K562 (cell line): ENCODE measurements around the gene RFX3. TPM values are rescaled to one million over a fixed set of nuclear protein-coding genes. Genes with fewer than 3 reads are reported as not detected.

Experiments used
- ATAC-seq: fragments of 200-7000 bp; cut with Tn5 transposase; 3 replicates; pipeline ENCODE4 v1.9.1; 2020; ENCODE audit warnings: moderate library complexity
- BruUV-seq: library from RNA; stranded (reverse); fragments of 400-500 nt; replicated peaks from 2 replicates; lab custom pipeline; 2021; lab: Mats Ljungman, UMichigan
- CTCF ChIA-PET: fragments of 300-600 bp; formaldehyde crosslinking; extraction: SDS; loops from one replicate; lab custom pipeline; 2021; ENCODE audit warnings: low intra/inter-chr PET ratio; lab: Yijun Ruan, JAX
- POLR2A ChIA-PET: fragments of 300-600, 350-650 bp; sonication (Branson Sonifier 250); formaldehyde crosslinking; extraction: SDS; loops from one replicate; lab custom pipeline; 2021; ENCODE audit warnings: antibody characterized with exemption, inconsistent platforms; lab: Yijun Ruan, JAX
- DNase-seq, 4 experiments: peaks; one replicate each; pipeline versions ENCODE4 v3.0.0 to v3.0.0-alpha.2; 2011 to 2018; ENCODE audit warnings: low spot score in 3 of 4, mixed read lengths in 3 of 4; ENCODE audit errors: extremely low read depth in 1 of 4
- FAIRE-seq: peaks from 2 replicates; lab custom pipeline; 2011; peaks lifted over from hg19 to GRCh38; lab: Jason Lieb, UNC
- H2AFZ ChIP-seq: 2 replicates; pipeline ENCODE4 v1.6.0; 2011; ENCODE audit warnings: low read depth, low read length, control low read depth, inconsistent platforms
- H3K27ac ChIP-seq: fragments of 200-600 bp; 3 replicates; pipeline ENCODE4 v1.8.0; 2011; ENCODE audit warnings: low read depth, mild to moderate bottlenecking, control low read depth, inconsistent platforms, low read length, moderate library complexity, mixed read lengths; ENCODE audit errors: extremely low read depth
- H3K27me3 ChIP-seq, 2 experiments: fragments of 300-600 bp in 1 of 2; 2 replicates in 1 of 2; 3 replicates in 1 of 2; pipeline versions ENCODE4 v1.6.0 to v1.8.0; 2011; ENCODE audit warnings: inconsistent platforms in 2 of 2, low read length in 2 of 2, mild to moderate bottlenecking in 1 of 2, mixed read lengths in 1 of 2, moderate library complexity in 1 of 2; ENCODE audit not compliant: control insufficient read depth in 2 of 2, insufficient read depth in 2 of 2
- H3K36me3 ChIP-seq: fragments of 300-600 bp; 3 replicates; pipeline ENCODE4 v1.8.0; 2011; ENCODE audit warnings: mild to moderate bottlenecking, low read length, inconsistent platforms; ENCODE audit not compliant: control insufficient read depth, insufficient read depth
- H3K4me1 ChIP-seq, 2 experiments: fragments of 200-600 bp in 1 of 2; replicated peaks in 1 of 2; 2 replicates in 1 of 2; 3 replicates in 1 of 2; pipeline versions ENCODE4 v1.5.1 to v1.8.0; 2011; ENCODE audit warnings: inconsistent platforms in 2 of 2, low read length in 2 of 2, mild to moderate bottlenecking in 1 of 2, mixed read lengths in 1 of 2, moderate library complexity in 1 of 2; ENCODE audit not compliant: control insufficient read depth in 2 of 2, insufficient read depth in 2 of 2
- H3K4me2 ChIP-seq: 2 replicates; pipeline ENCODE4 v1.6.1; 2011; ENCODE audit warnings: low read length, control low read depth, inconsistent platforms, mixed read lengths; ENCODE audit not compliant: insufficient read depth
- H3K4me3 ChIP-seq: fragments of 200-600 bp; sonication (generic), shearing (Covaris generic); 2 replicates; pipeline ENCODE4 v1.5.1; 2016; ENCODE audit warnings: control low read depth, inconsistent platforms
- H3K79me2 ChIP-seq: fragments of 200-600 bp; 3 replicates; pipeline ENCODE4 v1.8.0; 2011; ENCODE audit warnings: low read length, inconsistent platforms; ENCODE audit not compliant: control insufficient read depth, insufficient read depth
- H3K9ac ChIP-seq, 2 experiments: 2 replicates each; pipeline versions ENCODE4 v1.6.0 to v1.6.1; 2011; ENCODE audit warnings: low read depth in 2 of 2, low read length in 2 of 2, control low read depth in 1 of 2, inconsistent platforms in 1 of 2, mild to moderate bottlenecking in 1 of 2, mixed read lengths in 1 of 2; ENCODE audit not compliant: insufficient read depth in 1 of 2
- H3K9me1 ChIP-seq: one replicate; pipeline ENCODE4 v1.6.0; 2011; ENCODE audit warnings: inconsistent platforms, mild to moderate bottlenecking, low read length, moderate library complexity; ENCODE audit not compliant: control insufficient read depth, insufficient read depth
- H3K9me3 ChIP-seq: replicated peaks from 2 replicates; pipeline ENCODE4 v1.5.1; 2011; ENCODE audit warnings: low read depth, low read length, inconsistent platforms; ENCODE audit not compliant: control insufficient read depth, insufficient read depth
- H4K20me1 ChIP-seq: replicated peaks from 2 replicates; pipeline ENCODE4 v1.6.1; 2011; ENCODE audit warnings: low read length, inconsistent platforms, mixed read lengths; ENCODE audit not compliant: control insufficient read depth, insufficient read depth
- CREBBP ChIP-seq: IDR thresholded peaks from one replicate; pipeline ENCODE4 v1.6.1; 2012; ENCODE audit warnings: low read depth, mild to moderate bottlenecking, control low read depth, inconsistent platforms, low read length
- ETV5 ChIP-seq: sonication (generic); formaldehyde crosslinking; IDR thresholded peaks from 2 replicates; pipeline ENCODE4 v1.4.0; 2020; ENCODE audit warnings: low read depth, mild to moderate bottlenecking, missing genetic modification reagents
- ILK ChIP-seq: fragments of 450-650 bp; IDR thresholded peaks from 2 replicates; pipeline ENCODE4 v1.6.1; 2016; ENCODE audit warnings: missing genetic modification characterization, low read depth, mild to moderate bottlenecking, missing compliant biosample characterization, moderate library complexity, borderline replicate concordance
- MLLT1 ChIP-seq, 2 experiments: fragments of 450-650 bp; IDR thresholded peaks; 2 replicates each; pipeline ENCODE4 v1.6.1; 2016
- MYBL2 ChIP-seq, 2 experiments: fragments of 450-650 bp in 1 of 2; sonication (generic) in 1 of 2; formaldehyde crosslinking in 1 of 2; IDR thresholded peaks; 2 replicates each; pipeline versions ENCODE4 v1.6.1 to v1.8.1; 2017 to 2022; ENCODE audit warnings: borderline replicate concordance in 1 of 2, inconsistent platforms in 1 of 2, low read depth in 1 of 2, mild to moderate bottlenecking in 1 of 2, missing genetic modification reagents in 1 of 2, moderate library complexity in 1 of 2
- MYC ChIP-seq, 2 experiments: fragments of 250-450 bp in 1 of 2; sonication (Bioruptor Pico) in 1 of 2; IDR thresholded peaks; 2 replicates each; pipeline versions ENCODE4 v1.5.1 to v1.6.1; 2012 to 2021; ENCODE audit warnings: low read depth in 2 of 2, borderline replicate concordance in 1 of 2, improper control_type of control experiment in 1 of 2, low read length in 1 of 2, mild to moderate bottlenecking in 1 of 2, moderate library complexity in 1 of 2
- NCOA1 ChIP-seq: fragments of 450-650 bp; IDR thresholded peaks from 2 replicates; pipeline ENCODE4 v1.6.1; 2016; ENCODE audit warnings: low read depth
- NKRF ChIP-seq: fragments of 450-650 bp; IDR thresholded peaks from 2 replicates; pipeline ENCODE4 v1.6.1; 2016; ENCODE audit warnings: borderline replicate concordance
- SIN3B ChIP-seq: fragments of 450-650 bp; IDR thresholded peaks from 2 replicates; pipeline ENCODE4 v1.6.1; 2017; ENCODE audit warnings: low read depth, mild to moderate bottlenecking, moderate library complexity
- SNRNP70 ChIP-seq: fragments of 200-400 bp; formaldehyde crosslinking; optimal IDR thresholded peaks from 2 replicates; pipeline ENCODE3; 2017; ENCODE audit warnings: low read depth, low read length
- SRSF9 ChIP-seq: fragments of 200-400 bp; formaldehyde crosslinking; IDR thresholded peaks from 2 replicates; pipeline ENCODE4 v1.6.1; 2017; ENCODE audit warnings: low read depth, low read length, borderline replicate concordance
- U2AF1 ChIP-seq: fragments of 200-400 bp; formaldehyde crosslinking; optimal IDR thresholded peaks from 2 replicates; pipeline ENCODE3; 2017; ENCODE audit warnings: mild to moderate bottlenecking, low read depth, low read length, moderate library complexity
- USF1 ChIP-seq: sonication (generic); formaldehyde crosslinking; IDR thresholded peaks from 2 replicates; pipeline ENCODE4 v1.9.0; 2022; ENCODE audit warnings: mild to moderate bottlenecking, missing genetic modification reagents
- XRCC3 ChIP-seq: fragments of 450-650 bp; IDR thresholded peaks from 2 replicates; pipeline ENCODE4 v1.6.1; 2017; ENCODE audit warnings: mild to moderate bottlenecking, moderate library complexity
- ZNF143 ChIP-seq: sonication (generic); formaldehyde crosslinking; IDR thresholded peaks from 2 replicates; pipeline ENCODE4 v1.9.0; 2022; ENCODE audit warnings: mild to moderate bottlenecking, missing genetic modification reagents
- ZNF586 ChIP-seq: fragments of 450-650 bp; formaldehyde crosslinking; conservative IDR thresholded peaks from 2 replicates; pipeline ENCODE4 v1.4.0; 2020; ENCODE audit warnings: mild to moderate bottlenecking, moderate library complexity
- ZNF764 ChIP-seq: fragments of 250-450 bp; sonication (Bioruptor Pico); IDR thresholded peaks from 2 replicates; pipeline ENCODE4 v1.4.0; 2020; ENCODE audit warnings: low read depth, mild to moderate bottlenecking, moderate library complexity
- WGBS: fragments of 100-300 bp; shearing (Covaris generic); methylation state at CpG from one replicate; pipeline ENCODE4 v1.1.6; 2016; ENCODE audit warnings: low coverage, mixed read lengths; ENCODE audit not compliant: insufficient coverage; ENCODE audit errors: missing lambda C conversion rate; 5-methylcytosine and 5-hydroxymethylcytosine counted together
- in situ Hi-C: fragments of 300-500 bp; cut with MboI; formaldehyde crosslinking; loops from 4 replicates; pipeline ENCODE4 v1.15.0; 2018; ENCODE audit warnings: inconsistent platforms, mixed read lengths
- intact Hi-C: fragments of 100-400 bp; cut with micrococcal nuclease; formaldehyde crosslinking; loops from 2 replicates; pipeline ENCODE4 v1.14.2; 2022
- polyA plus RNA-seq, 8 experiments: library from polyadenylated mRNA; depleted of rRNA in 4 of 8; stranded (reverse) in 5 of 8; unstranded in 3 of 8; fragments of >200 nt; fragmentation: Nextera tagmentation in 2 of 8; fragmentation: Illumina TruSeq in 1 of 8; extraction: Ambion mirVana in 2 of 8; extraction: Trizol in 1 of 8; gene quantifications; 2 replicates each; pipeline versions ENCODE4 v1.2.1 to v1.2.3, GENCODE V29; 2011 to 2014; ENCODE audit warnings: inconsistent platforms in 1 of 8, missing spikeins in 1 of 8
- total RNA-seq, 7 experiments: library from RNA; depleted of rRNA in 6 of 7; stranded (reverse); fragments of >200 nt in 6 of 7; fragmentation: Illumina TruSeq in 2 of 7; extraction: Trizol in 2 of 7; gene quantifications; 2 replicates each; pipeline versions ENCODE4 v1.2.1 to v1.2.3, GENCODE V29; 2011 to 2021; ENCODE audit warnings: low replicate concordance in 1 of 7

The RFX3 gene
- total and polyA plus RNA-seq, 9 of the 15 experiments (the other 6 are each of a cell fraction or from before 2014, with no cell fraction given) = 0.86 to 4.9 (median 2.0) TPM

GRCh38 chr9:3361689-3362392 is 164.0 kb downstream of the RFX3 start (continued):
- TF ChIP-seq MLLT1 (IDR thresholded peaks at IDR 0.05) = no peak
- no peak for TF ChIP-seq CREBBP
- TF ChIP-seq ILK (tag) = no peak
- TF ChIP-seq XRCC3 = no peak

- WGBS = 36% methylated on average over 4 of the region's 4 CpGs
- in situ Hi-C loops = no loop called here
- intact Hi-C loops = no loop called here
- CTCF ChIA-PET = no interaction called here
- no TSS peak for BruUV-seq
- Histone ChIP-seq H3K9me1 (no peaks in the 10 kb centered on the region), H3K27ac (no peak overlapping the region), H3K27me3 (no peaks in the 10 kb centered on the region), H4K20me1 (no peaks in the 10 kb centered on the region), H3K9ac (no peak overlapping the region), H3K4me2 (no peak overlapping the region), H3K36me3 (no peaks in the 10 kb centered on the region), H2AFZ (no peak overlapping the region), H3K9me3 (no peaks in the 10 kb centered on the region), H3K79me2 (no peaks in the 10 kb centered on the region), H3K4me3 (no peak overlapping the region), H3K4me1 (no peaks in the 10 kb centered on the region)
- no peak for ATAC-seq
- DNase-seq = no peak
- POLR2A ChIA-PET = no interaction called here
- no peak for FAIRE-seq
- TF ChIP-seq SNRNP70 (no peak), SRSF9 (no peak), ZNF764 (CRISPR knock-in tag) (no peak), MYBL2 (IDR thresholded peaks at IDR 0.05; ENCODE audit: low read depth) (no peak), MYBL2 (CRISPR knock-in tag; IDR thresholded peaks at IDR 0.05; ENCODE audit: borderline replicate concordance) (no peak), SIN3B (no peak), ZNF586 (no peak), U2AF1 (no peak), ZNF143 (CRISPR knock-in tag) (no peak), NCOA1 (no peak), MYC (IDR thresholded peaks at IDR 0.05; ENCODE audit: low read depth, low read length) (no peak), MYC (CRISPR knock-in tag; IDR thresholded peaks at IDR 0.05; ENCODE audit: borderline replicate concordance, low read depth) (no peak), ETV5 (CRISPR knock-in tag) (no peak), USF1 (CRISPR knock-in tag) (no peak), NKRF (no peak)
Measured at GRCh38 chr9:3361116-3361515, 164.7 kb downstream of the RFX3 start.
